H1 (cell line): ENCODE data around the gene ACTR6. TPM values are rescaled to one million over a fixed set of nuclear protein-coding genes. Genes with fewer than 3 reads are reported as not detected.

Source experiments
- CTCF ChIA-PET: fragments of 300-600 bp; sonication (Branson Sonifier 250); formaldehyde crosslinking; loops from one replicate; lab custom pipeline; 2021; ENCODE audit not compliant: partially characterized antibody; lab: Charles Lee
- POLR2A ChIA-PET: fragments of 300-600 bp; sonication (Branson Sonifier 250); formaldehyde crosslinking; loops from one replicate; lab custom pipeline; 2021; ENCODE audit warnings: inconsistent platforms; ENCODE audit not compliant: partially characterized antibody; lab: Charles Lee
- DNase-seq, 2 experiments: peaks; one replicate each; pipeline versions ENCODE4 v3.0.0 to v3.0.0-alpha.2; 2010 to 2022; ENCODE audit warnings: low spot score in 2 of 2, low read depth in 1 of 2, mixed read lengths in 1 of 2
- FAIRE-seq: peaks from 2 replicates; lab custom pipeline; 2011; peaks lifted over from hg19 to GRCh38; lab: Jason Lieb, UNC
- H2AFZ ChIP-seq: 2 replicates; pipeline ENCODE4 v1.8.1; 2012; ENCODE audit warnings: low read length, inconsistent platforms
- H2AK5ac ChIP-seq: 2 replicates; pipeline ENCODE4 v1.6.1; 2013; ENCODE audit warnings: low read depth, low read length
- H2BK120ac ChIP-seq: replicated peaks from 2 replicates; pipeline ENCODE3; 2013; ENCODE audit warnings: low read depth, low read length, inconsistent platforms
- H2BK12ac ChIP-seq: 2 replicates; pipeline ENCODE4 v1.6.1; 2013; ENCODE audit warnings: low read depth, low read length
- H2BK15ac ChIP-seq: 2 replicates; pipeline ENCODE4 v1.6.1; 2013; ENCODE audit warnings: low read length
- H2BK20ac ChIP-seq: 2 replicates; pipeline ENCODE4 v1.6.1; 2013; ENCODE audit warnings: low read length
- H2BK5ac ChIP-seq: 2 replicates; pipeline ENCODE4 v1.6.1; 2013; ENCODE audit warnings: low read depth, low read length
- H3K14ac ChIP-seq: 2 replicates; pipeline ENCODE4 v1.6.1; 2013; ENCODE audit warnings: inconsistent platforms; ENCODE audit not compliant: insufficient read length
- H3K18ac ChIP-seq: 2 replicates; pipeline ENCODE4 v1.6.1; 2013; ENCODE audit warnings: low read length; ENCODE audit errors: extremely low read depth
- H3K23ac ChIP-seq: 2 replicates; pipeline ENCODE4 v1.6.1; 2013; ENCODE audit warnings: inconsistent platforms; ENCODE audit not compliant: insufficient read length
- H3K23me2 ChIP-seq: 2 replicates; pipeline ENCODE4 v1.6.1; 2013; ENCODE audit warnings: low read depth, low read length
- H3K27ac ChIP-seq: 2 replicates; pipeline ENCODE4 v1.6.1; 2011; ENCODE audit warnings: low read depth, low read length, inconsistent platforms
- H3K27me3 ChIP-seq, 4 experiments: replicated peaks in 1 of 4; 1 replicate in 1 of 4; 2 replicates in 3 of 4; pipeline versions ENCODE4 v1.6.1 to v1.8.1; 2011 to 2013; ENCODE audit warnings: low read length in 3 of 4, mild to moderate bottlenecking in 3 of 4, inconsistent platforms in 2 of 4, mixed read lengths in 2 of 4, moderate library complexity in 1 of 4; ENCODE audit not compliant: control insufficient read depth in 3 of 4, insufficient read depth in 3 of 4; ENCODE audit errors: extremely low read depth in 1 of 4
- H3K36me3 ChIP-seq, 4 experiments: 2 replicates each; pipeline versions ENCODE4 v1.6.1 to v1.8.1; 2011 to 2013; ENCODE audit warnings: mild to moderate bottlenecking in 4 of 4, low read length in 3 of 4, moderate library complexity in 2 of 4, control low read depth in 1 of 4, inconsistent platforms in 1 of 4; ENCODE audit not compliant: insufficient read depth in 4 of 4, control insufficient read depth in 2 of 4
- H3K4ac ChIP-seq: replicated peaks from 2 replicates; pipeline ENCODE3; 2013; ENCODE audit warnings: low read length, low read depth, mixed read lengths, inconsistent platforms; ENCODE audit not compliant: insufficient read length
- H3K4me1 ChIP-seq, 4 experiments: replicated peaks in 1 of 4; 1 replicate in 1 of 4; 2 replicates in 3 of 4; pipeline versions ENCODE4 v1.6.1 to v1.8.1; 2011 to 2013; ENCODE audit warnings: low read length in 3 of 4, inconsistent platforms in 2 of 4, mixed read lengths in 1 of 4; ENCODE audit not compliant: insufficient read depth in 4 of 4, control insufficient read depth in 3 of 4
- H3K4me2 ChIP-seq, 2 experiments: 2 replicates each; pipeline versions ENCODE4 v1.6.1 to v1.8.1; 2011 to 2013; ENCODE audit warnings: low read depth in 2 of 2, low read length in 2 of 2, control low read depth in 1 of 2, inconsistent platforms in 1 of 2, mild to moderate bottlenecking in 1 of 2; ENCODE audit not compliant: insufficient read depth in 1 of 2
- H3K4me3 ChIP-seq, 4 experiments: fragments of 200-600, 300-600 bp in 1 of 4; sonication (generic), shearing (Covaris generic), sonication (Bioruptor Twin) in 1 of 4; 2 replicates each; pipeline versions ENCODE4 v1.5.1 to v1.8.1; 2011 to 2016; ENCODE audit warnings: low read length in 4 of 4, low read depth in 3 of 4, control low read depth in 2 of 4, inconsistent platforms in 2 of 4, mild to moderate bottlenecking in 2 of 4, mixed read lengths in 1 of 4, moderate library complexity in 1 of 4; ENCODE audit not compliant: insufficient read depth in 2 of 4; ENCODE audit errors: extremely low read depth in 1 of 4
- H3K56ac ChIP-seq: replicated peaks from 2 replicates; pipeline ENCODE3; 2013; ENCODE audit warnings: low read depth, mild to moderate bottlenecking, mixed read lengths, low read length, inconsistent platforms; ENCODE audit not compliant: insufficient read length
- H3K79me1 ChIP-seq: 2 replicates; pipeline ENCODE4 v1.6.1; 2013; ENCODE audit warnings: low read depth, low read length, control low read depth
- H3K79me2 ChIP-seq, 2 experiments: 2 replicates each; pipeline versions ENCODE4 v1.6.1 to v1.8.1; 2012 to 2013; ENCODE audit warnings: low read length in 2 of 2, mild to moderate bottlenecking in 2 of 2, inconsistent platforms in 1 of 2; ENCODE audit not compliant: insufficient read depth in 2 of 2, control insufficient read depth in 1 of 2
- H3K9ac ChIP-seq, 4 experiments: replicated peaks in 1 of 4; 1 replicate in 1 of 4; 2 replicates in 3 of 4; pipeline versions ENCODE4 v1.6.1 to v1.8.1; 2011 to 2013; ENCODE audit warnings: low read depth in 3 of 4, low read length in 3 of 4, control low read depth in 2 of 4, mild to moderate bottlenecking in 2 of 4, moderate library complexity in 2 of 4, inconsistent platforms in 1 of 4; ENCODE audit errors: extremely low read depth in 1 of 4
- H3K9me3 ChIP-seq, 2 experiments: 2 replicates each; pipeline versions ENCODE4 v1.6.1 to v1.8.1; 2012 to 2013; ENCODE audit warnings: mild to moderate bottlenecking in 2 of 2, moderate library complexity in 2 of 2, control low read depth in 1 of 2, inconsistent platforms in 1 of 2, low read depth in 1 of 2, low read length in 1 of 2, mixed read lengths in 1 of 2; ENCODE audit not compliant: insufficient read depth in 2 of 2
- H4K20me1 ChIP-seq, 2 experiments: replicated peaks in 1 of 2; 2 replicates each; pipeline versions ENCODE3 to v1.8.1; 2011 to 2013; ENCODE audit warnings: inconsistent platforms in 2 of 2, low read length in 2 of 2, mild to moderate bottlenecking in 1 of 2; ENCODE audit not compliant: insufficient read depth in 2 of 2, control insufficient read depth in 1 of 2
- H4K5ac ChIP-seq: 2 replicates; pipeline ENCODE4 v1.6.1; 2013; ENCODE audit warnings: low read length, low read depth, mixed read lengths, inconsistent platforms; ENCODE audit not compliant: insufficient read length
- H4K8ac ChIP-seq: 2 replicates; pipeline ENCODE4 v1.8.0; 2013; ENCODE audit warnings: mild to moderate bottlenecking, moderate library complexity, low read length, inconsistent platforms; ENCODE audit not compliant: insufficient read depth; ENCODE audit errors: extremely low read depth
- H4K91ac ChIP-seq: replicated peaks from 2 replicates; pipeline ENCODE3; 2013; ENCODE audit warnings: low read length, mixed read lengths, inconsistent platforms; ENCODE audit not compliant: insufficient read length
- CBX5 ChIP-seq: fragments of 300-800, 300-1000 bp; sonication (generic); IDR thresholded peaks from 2 replicates; pipeline ENCODE4 v1.7.1; 2016; ENCODE audit warnings: antibody characterized with exemption, low read length, low read depth
- CBX8 ChIP-seq: fragments of 300-800, 300-1000 bp; sonication (generic); IDR thresholded peaks from 2 replicates; pipeline ENCODE4 v1.7.1; 2016; ENCODE audit warnings: low read depth, low read length, borderline replicate concordance
- FOSL1 ChIP-seq: IDR thresholded peaks from 2 replicates; pipeline ENCODE4 v1.6.1; 2011; ENCODE audit warnings: mild to moderate bottlenecking, low read depth, low read length, moderate library complexity; ENCODE audit not compliant: insufficient read depth
- KDM1A ChIP-seq: fragments of 200-600, 300-600 bp; sonication (generic); IDR thresholded peaks from 2 replicates; pipeline ENCODE4 v1.7.1; 2016; ENCODE audit warnings: mild to moderate bottlenecking, low read length, borderline replicate concordance
- KDM4A ChIP-seq: IDR thresholded peaks from one replicate; pipeline ENCODE4 v1.7.1; 2012; ENCODE audit warnings: low read depth, mild to moderate bottlenecking, moderate library complexity, low read length, inconsistent platforms; ENCODE audit not compliant: severe bottlenecking
- POLR2AphosphoS5 ChIP-seq: IDR thresholded peaks from 2 replicates; pipeline ENCODE4 v1.6.1; 2011; ENCODE audit warnings: low read depth, low read length
- RBBP5 ChIP-seq: IDR thresholded peaks from 2 replicates; pipeline ENCODE4 v1.7.1; 2012; ENCODE audit warnings: low read depth, mild to moderate bottlenecking, inconsistent platforms, low read length, moderate library complexity, borderline replicate concordance
- RFX5 ChIP-seq: IDR thresholded peaks from 2 replicates; pipeline ENCODE4 v1.6.1; 2011; ENCODE audit warnings: low read depth, low read length, improper control_type of control experiment, borderline replicate concordance
- WGBS, 2 experiments: shearing (Covaris generic) in 1 of 2; methylation state at CpG; one replicate each; pipeline versions ENCODE4 v1.1.6 to v1.1.7; 2013 to 2015; ENCODE audit warnings: low lambda C conversion rate in 2 of 2, mixed read lengths in 2 of 2, inconsistent platforms in 1 of 2, low coverage in 1 of 2, missing lambda C conversion rate in 1 of 2; ENCODE audit not compliant: insufficient replicate concordance in 2 of 2, insufficient coverage in 1 of 2, insufficient read length in 1 of 2; ENCODE audit errors: extremely low coverage in 1 of 2, missing lambda C conversion rate in 1 of 2; 5-methylcytosine and 5-hydroxymethylcytosine counted together
- polyA plus RNA-seq, 7 experiments: library from polyadenylated mRNA; depleted of rRNA in 3 of 7; stranded (reverse) in 5 of 7; unstranded in 2 of 7; fragments of >200 nt in 5 of 7; fragments of 200-250 nt in 2 of 7; gene quantifications; 1 replicate in 5 of 7; 2 replicates in 1 of 7; 4 replicates in 1 of 7; pipeline versions ENCODE4 v1.2.1 to v1.2.3, GENCODE V29; 2011 to 2013; ENCODE audit warnings: missing spikeins in 2 of 7, mixed read lengths in 2 of 7
- total RNA-seq: library from RNA; stranded (reverse); fragmentation: NEBNext Ultra II Directional; extraction: Animal tissue kit (Norgen Biotek cat#: 25700); gene quantifications from 2 replicates; pipeline ENCODE4 v1.2.1, GENCODE V29; 2021
- TF ChIP-seq, protein P1 (sequence below): IDR thresholded peaks from 2 replicates; pipeline ENCODE4 v1.6.1; 2012; ENCODE audit warnings: low read length, inconsistent platforms

Gene ACTR6
- total and polyA plus RNA-seq, 2 of the 8 experiments (the other 6 are each of a cell fraction or from before 2014, with no cell fraction given): 10.2 to 36.8 TPM

DNA sequence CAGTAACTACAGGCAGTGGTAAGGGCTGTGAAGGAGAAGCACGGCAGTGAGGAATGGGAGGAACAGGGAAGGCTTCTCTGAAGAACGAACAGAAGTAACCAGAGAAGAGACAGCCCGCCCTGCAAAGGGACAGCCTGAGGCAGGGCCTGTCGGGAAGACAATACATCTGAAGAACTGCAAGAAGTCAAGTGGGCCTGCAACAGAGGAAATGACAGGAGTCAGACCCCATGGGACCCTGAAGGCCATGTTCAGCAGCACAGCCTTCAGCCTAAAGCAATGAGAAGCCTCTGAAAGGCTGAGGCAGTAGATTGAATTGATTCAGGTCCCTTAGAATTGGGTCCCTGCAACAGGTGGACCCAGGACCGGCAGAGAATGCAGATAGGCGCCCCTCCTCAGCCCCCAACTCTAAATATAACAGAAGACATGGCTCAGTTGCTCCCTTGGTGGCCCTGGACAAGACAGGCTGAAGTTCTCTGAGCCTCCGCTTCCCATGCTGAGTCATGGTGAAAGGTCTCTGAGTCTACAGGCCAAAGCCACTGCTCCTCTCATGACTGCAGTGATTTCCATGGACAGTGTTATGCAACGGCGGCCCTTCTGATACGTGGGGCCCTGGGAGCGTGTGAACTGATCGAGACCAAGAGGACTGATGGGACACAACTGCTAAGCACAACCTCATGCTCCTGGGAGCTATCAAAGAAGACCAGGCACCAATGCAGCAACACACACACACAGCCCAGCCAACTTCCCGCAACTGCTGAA lies 10.8 kb upstream of the ACTR6 start:
- 92% methylated on average over 13 of the region's 13 CpGs; no CpG with 5 or more reads in 1 of the 2 experiments for WGBS, 2 experiments
- CTCF ChIA-PET: interaction anchor here (1.1 to 3.6 kb wide), 2 partner anchors 26 to 35 kb away, joined by 3 to 15 read pairs; no protein-coding TSS in a partner anchor
- TF ChIP-seq RFX5: no peak
- TF ChIP-seq CBX8: no peak
- no peak for TF ChIP-seq FOSL1
- no peak for TF ChIP-seq POLR2AphosphoS5
- TF ChIP-seq, protein P1, sequence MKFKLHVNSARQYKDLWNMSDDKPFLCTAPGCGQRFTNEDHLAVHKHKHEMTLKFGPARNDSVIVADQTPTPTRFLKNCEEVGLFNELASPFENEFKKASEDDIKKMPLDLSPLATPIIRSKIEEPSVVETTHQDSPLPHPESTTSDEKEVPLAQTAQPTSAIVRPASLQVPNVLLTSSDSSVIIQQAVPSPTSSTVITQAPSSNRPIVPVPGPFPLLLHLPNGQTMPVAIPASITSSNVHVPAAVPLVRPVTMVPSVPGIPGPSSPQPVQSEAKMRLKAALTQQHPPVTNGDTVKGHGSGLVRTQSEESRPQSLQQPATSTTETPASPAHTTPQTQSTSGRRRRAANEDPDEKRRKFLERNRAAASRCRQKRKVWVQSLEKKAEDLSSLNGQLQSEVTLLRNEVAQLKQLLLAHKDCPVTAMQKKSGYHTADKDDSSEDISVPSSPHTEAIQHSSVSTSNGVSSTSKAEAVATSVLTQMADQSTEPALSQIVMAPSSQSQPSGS: no peak
- TF ChIP-seq CBX5: no peak
- TF ChIP-seq KDM1A: no peak
- no peak for TF ChIP-seq RBBP5
- no peak for TF ChIP-seq KDM4A

More for the DNA sequence above, 10.8 kb upstream of the ACTR6 start:
- Histone ChIP-seq H2BK15ac (no peak overlapping the region), H3K4me3 (no peak overlapping the region), H3K23ac (no peak overlapping the region), H2BK20ac (no peak overlapping the region), H3K23me2 (no peaks in the 10 kb centered on the region), H3K27ac (no peak overlapping the region), H2BK12ac (no peak overlapping the region), H3K14ac (no peak overlapping the region), H2AFZ (no peak overlapping the region), H2BK120ac (no peak overlapping the region), H3K56ac (no peak overlapping the region), H4K91ac (no peak overlapping the region), H4K20me1 (no peaks in the 10 kb centered on the region), H3K36me3 (peaks cover 0 to 11% (median 2%) of the 10 kb centered on the region in 4 experiments; a peak in 3 of 8 replicates), H3K9ac (no peak overlapping the region), H3K27me3 (no peaks in the 10 kb centered on the region), H3K79me2 (no peaks in the 10 kb centered on the region; a peak in 2 of 4 replicates), H3K79me1 (no peaks in the 10 kb centered on the region; the same call in 1 of the 2 replicates), H4K8ac (no peak overlapping the region), H3K4me2 (no peak overlapping the region), H2BK5ac (no peak overlapping the region; the same call in 1 of the 2 replicates), H3K9me3 (no peaks in the 10 kb centered on the region), H2AK5ac (no peak overlapping the region), H3K18ac (no peak overlapping the region), H3K4ac (no peak overlapping the region), H3K4me1 (peaks cover 0 to 2% (median 0%) of the 10 kb centered on the region in 4 experiments; a peak in 2 of 7 replicates), H4K5ac (no peak overlapping the region)
- POLR2A ChIA-PET: interaction anchor here (0.9 kb wide), 1 partner anchor 11 kb away, joined by 5 read pairs; the partner anchor contains the start of gene ACTR6
- DNase-seq (no peak), FAIRE-seq (no peak)
